ENCODE data around the gene MSRB1. TPM values are rescaled to one million over a fixed set of nuclear protein-coding genes. Genes with fewer than 3 reads are reported as not detected.

MSRB1 gene
- polyA plus RNA-seq, 1 donor from 2014 or later: 6.0 TPM

- no peak overlapping the region for H3K4me2 ChIP-seq (ENCODE audit: low read length)
- H3K9me2 ChIP-seq (ENCODE audit: insufficient read depth, low read length): no peaks in the 10 kb centered on the region
- no peaks in the 10 kb centered on the region for H3K79me2 ChIP-seq (replicated peaks; ENCODE audit: insufficient read depth, low read length)
- no peak overlapping the region for H3K4me3 ChIP-seq (ENCODE audit: low read length)
- H3F3A ChIP-seq (ENCODE audit: insufficient read depth, low read length, poor library complexity, severe bottlenecking): no peaks in the 10 kb centered on the region
- no peak overlapping the region for H3K9ac ChIP-seq (ENCODE audit: low read length)
- no peak overlapping the region for H2AFZ ChIP-seq (ENCODE audit: low read depth, low read length)
- H3K36me3 ChIP-seq (ENCODE audit: insufficient read depth, low read length): no peaks in the 10 kb centered on the region
- TF ChIP-seq EP300 (conservative IDR thresholded peaks at IDR 0.05; ENCODE audit: poor library complexity, severe bottlenecking): no peak
- no peak for TF ChIP-seq EZH2 (IDR thresholded peaks at IDR 0.05; ENCODE audit: borderline replicate concordance, insufficient read depth, low read length, poor library complexity, severe bottlenecking)
- TF ChIP-seq MXI1 (conservative IDR thresholded peaks at IDR 0.05; ENCODE audit: poor library complexity, severe bottlenecking): no peak
- TF ChIP-seq SMC3 (conservative IDR thresholded peaks at IDR 0.05; ENCODE audit: poor library complexity): no peak
- TF ChIP-seq RAD21 (conservative IDR thresholded peaks at IDR 0.05): no peak
- TF ChIP-seq POLR2AphosphoS5 (IDR thresholded peaks at IDR 0.05): no peak
- H4K20me1 ChIP-seq (ENCODE audit: insufficient read depth): no peaks in the 10 kb centered on the region
- H3K9me3 ChIP-seq (ENCODE audit: low read length): no peaks in the 10 kb centered on the region
- H3K27me3 ChIP-seq (ENCODE audit: insufficient read depth, low read depth, low read length): peaks cover 70% of the 10 kb centered on the region
- H3K27ac ChIP-seq (ENCODE audit: low read length): no peak overlapping the region
Observed at GRCh38 chr16:1919327-1919998, 23.5 kb downstream of the MSRB1 start.

- no peaks in the 10 kb centered on the region for H3F3A ChIP-seq (ENCODE audit: insufficient read depth, low read length, poor library complexity, severe bottlenecking)
- peak within 1 kb of the TSS; percentile 12 for H3K9ac ChIP-seq (ENCODE audit: low read length)
- H2AFZ ChIP-seq (ENCODE audit: low read depth, low read length): no peak within 1 kb of the TSS
- H3K27ac ChIP-seq (ENCODE audit: low read length): no peak within 1 kb of the TSS
- no peaks in the 10 kb centered on the region for H3K36me3 ChIP-seq (ENCODE audit: insufficient read depth, low read length)
- H3K27me3 ChIP-seq (ENCODE audit: insufficient read depth, low read depth, low read length): peaks cover 70% of the 10 kb centered on the region
- no peaks in the 10 kb centered on the region for H3K79me2 ChIP-seq (replicated peaks; ENCODE audit: insufficient read depth, low read length)
- no peak for TF ChIP-seq REST (IDR thresholded peaks at IDR 0.05; ENCODE audit: borderline replicate concordance)
- peak; percentile 55 for TF ChIP-seq EZH2 (IDR thresholded peaks at IDR 0.05; ENCODE audit: borderline replicate concordance, insufficient read depth, low read length, poor library complexity, severe bottlenecking)
- H3K4me2 ChIP-seq (ENCODE audit: low read length): no peak within 1 kb of the TSS
- no peaks in the 10 kb centered on the region for H3K9me2 ChIP-seq (ENCODE audit: insufficient read depth, low read length)
- H3K9me3 ChIP-seq (ENCODE audit: low read length): no peaks in the 10 kb centered on the region
- no peaks in the 10 kb centered on the region for H4K20me1 ChIP-seq (ENCODE audit: insufficient read depth)
- peak within 1 kb of the TSS; percentile 57 for H3K4me3 ChIP-seq (ENCODE audit: low read length)
Observed at GRCh38 chr16:1918351-1919326, 24.4 kb downstream of the MSRB1 start, which contains the start of gene HS3ST6. Gene HS3ST6 (minus strand): TSS chr16:1918415. CDS start chr16:1918323, 92 bp downstream.

All from neural cell (in vitro differentiated cells).